NT2/D1 (cell line): ENCODE results near the gene PPP6R3.

Experiments used
- SUZ12 ChIP-seq: IDR thresholded peaks from 2 replicates; pipeline ENCODE4 v1.6.1; 2011; ENCODE audit not compliant: insufficient read length, insufficient read depth; ENCODE audit errors: extremely low read depth
- ZNF274 ChIP-seq: IDR thresholded peaks from 2 replicates; pipeline ENCODE4 v1.6.1; 2011; ENCODE audit warnings: mild to moderate bottlenecking, low read depth, low read length

DNA sequence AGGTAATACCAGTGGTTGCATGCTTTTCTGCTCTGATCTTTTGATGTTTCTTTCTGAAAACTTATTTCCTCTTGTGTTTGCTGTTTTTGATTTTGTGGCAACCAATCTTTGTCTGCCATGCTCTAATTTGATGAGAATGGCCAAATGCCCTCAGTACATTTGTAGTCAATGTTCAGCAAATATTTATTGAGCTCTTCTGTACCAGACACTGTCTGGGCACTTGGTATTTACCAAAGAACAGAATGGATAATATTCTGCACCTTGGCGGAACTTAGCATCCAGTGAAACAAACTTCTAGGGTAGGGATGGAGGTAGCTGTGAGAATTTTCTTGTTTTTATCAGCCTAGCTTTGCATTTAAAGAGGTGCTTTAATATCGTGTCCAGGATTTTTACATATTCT is 19.6 kb downstream of the PPP6R3 start:
- TF ChIP-seq SUZ12 (no peak), ZNF274 (no peak)
